ENCODE data around the gene NHERF1.
A peak's percentile ranks its signal among the peaks of the same experiment; 100 is the strongest.

Gene NHERF1

DNA sequence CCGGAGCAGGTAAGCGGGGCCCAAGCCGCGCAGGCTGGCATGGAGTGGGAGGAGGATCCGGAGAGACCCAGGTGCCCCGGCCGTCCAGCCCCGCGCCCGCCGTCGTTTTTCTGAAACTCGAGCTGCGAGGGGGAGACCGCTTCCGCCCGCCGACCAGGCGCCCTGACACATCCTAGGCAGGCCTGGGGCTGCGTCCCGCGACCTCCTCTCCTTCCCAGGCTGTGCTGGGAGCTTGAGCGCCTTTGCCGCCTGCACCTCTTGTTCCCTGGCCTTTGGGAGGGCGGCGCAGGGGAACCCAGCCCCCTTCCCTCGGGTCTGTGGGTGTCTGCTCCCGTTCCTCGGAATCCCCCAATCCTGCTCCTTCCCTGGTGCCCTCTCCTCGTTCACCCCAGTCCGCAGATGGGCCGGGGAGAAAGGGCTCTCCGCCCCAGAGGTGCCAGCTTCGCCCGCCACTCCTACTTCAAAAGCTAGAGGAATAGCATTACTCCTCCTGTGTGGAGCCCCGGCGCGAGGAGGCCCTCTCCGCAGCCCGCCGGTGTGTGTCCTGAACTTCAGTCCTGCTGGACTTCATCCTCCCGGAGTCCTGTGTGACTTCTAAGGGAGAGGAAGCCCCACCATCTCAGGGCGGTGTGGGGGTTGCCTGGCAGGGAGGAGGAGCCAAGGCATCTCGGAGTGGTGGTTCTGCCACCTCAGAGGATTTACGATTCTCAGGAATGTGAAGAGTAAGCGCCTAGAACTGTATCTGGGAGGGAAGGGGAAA, 1.0 kb downstream of the NHERF1 start:
- peak; percentile 57 for DNase-seq (ENCODE audit: low read depth, low spot score)

- no peak for DNase-seq (ENCODE audit: low read depth, low spot score)
Observed at GRCh38 chr17:74750039-74750326, 1.6 kb downstream of the NHERF1 start.

GRCh38 chr17:74750327-74751069, 2.1 kb downstream of the NHERF1 start:
- DNase-seq (ENCODE audit: low read depth, low spot score): peak; percentile 30

DNA sequence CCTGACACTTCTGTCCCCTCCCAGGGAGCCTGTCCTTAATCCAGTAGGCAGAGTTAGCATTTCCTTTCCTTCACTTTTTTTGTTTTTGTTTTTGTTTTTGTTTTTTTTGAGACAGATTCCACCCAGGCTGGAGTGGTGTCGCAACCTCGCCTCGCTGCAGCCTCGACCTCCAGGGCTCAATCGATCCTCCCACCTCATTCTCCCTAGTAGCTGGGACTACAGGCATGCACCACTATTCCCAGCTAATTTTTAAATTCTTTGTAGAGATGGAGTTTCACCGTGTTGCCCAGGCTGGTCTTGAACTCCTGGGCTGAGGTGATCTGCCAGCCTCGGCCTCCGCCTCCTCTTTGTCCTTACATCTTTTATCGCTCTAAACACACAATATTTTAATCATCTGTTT, 4.0 kb downstream of the NHERF1 start:
- peak; percentile 6 for DNase-seq (ENCODE audit: low read depth, low spot score)

DNA sequence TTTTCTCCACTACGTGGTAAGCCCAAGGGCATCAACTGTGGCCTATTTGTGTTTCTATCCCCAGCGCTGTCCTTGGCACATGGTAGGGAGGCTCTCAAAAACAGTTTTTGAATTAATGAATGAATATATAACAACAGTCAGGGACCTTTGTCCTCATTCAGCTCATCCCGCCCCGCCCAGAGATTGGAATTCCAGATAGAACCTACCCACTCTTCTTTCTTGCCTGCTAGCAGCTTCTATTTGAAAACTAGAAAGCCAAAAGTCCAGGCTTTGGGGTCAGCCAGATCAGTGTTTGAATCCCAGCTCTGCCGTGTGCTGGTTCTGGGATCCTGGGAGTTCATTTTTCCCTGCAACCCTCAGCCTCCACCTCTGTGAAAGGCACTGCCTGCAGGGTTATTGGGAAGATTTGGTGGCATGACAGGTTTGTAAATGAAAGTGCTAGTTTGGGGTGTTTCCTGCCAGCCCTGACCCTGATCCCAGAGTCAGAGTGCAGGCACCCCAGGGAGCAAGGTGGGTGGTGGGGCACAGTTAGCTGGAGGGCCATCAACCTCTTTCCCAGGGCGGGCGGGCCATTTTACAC, 4.5 kb downstream of the NHERF1 start:
- peak; percentile 31 for DNase-seq (ENCODE audit: low read depth, low spot score)

GRCh38 chr17:74754832-74755231, 6.4 kb downstream of the NHERF1 start:
- DNase-seq (ENCODE audit: low read depth, low spot score): peak; percentile 4

DNA sequence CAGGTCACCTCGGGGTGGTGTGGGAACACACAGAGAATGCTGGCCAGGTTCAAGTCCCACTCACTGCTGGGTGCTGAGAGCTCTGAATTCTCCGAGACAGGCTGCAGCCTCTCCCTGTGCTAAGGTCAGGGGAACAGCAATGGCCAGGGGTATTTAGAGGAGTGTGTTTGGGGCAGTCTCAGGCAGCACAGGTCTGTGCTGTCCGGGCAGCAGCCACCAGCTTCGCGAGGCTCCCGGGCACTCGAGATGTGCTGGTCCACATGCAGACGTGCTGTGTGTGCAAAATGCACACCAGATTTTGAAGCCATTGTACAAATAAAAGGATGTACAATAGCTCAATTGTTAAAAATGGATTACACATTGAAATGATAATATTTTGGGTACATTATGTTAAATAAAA, 7.1 kb downstream of the NHERF1 start:
- DNase-seq (ENCODE audit: low read depth, low spot score): peak; percentile 1

- DNase-seq (ENCODE audit: low read depth, low spot score): no peak
Observed at GRCh38 chr17:74756891-74757290, 8.5 kb downstream of the NHERF1 start.

DNA sequence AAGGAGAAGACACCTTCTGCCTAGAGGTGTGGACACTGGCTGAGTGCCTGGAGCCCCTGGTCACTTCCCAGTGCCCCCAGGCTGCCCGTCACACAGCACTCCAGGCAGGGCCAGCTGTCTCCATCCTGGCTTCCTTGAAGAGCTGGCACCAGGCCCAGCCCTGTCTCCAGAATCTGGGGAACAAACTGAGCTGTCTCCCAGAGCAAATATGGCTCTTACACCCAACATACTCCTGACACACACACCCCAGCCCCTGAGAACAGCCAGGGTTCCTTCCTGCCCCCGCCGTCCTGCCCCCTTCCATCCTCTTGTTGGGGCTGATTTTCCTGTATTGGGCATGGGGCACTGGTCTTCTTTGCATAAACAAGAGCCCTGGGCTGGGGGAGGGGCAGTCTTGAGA, 9.1 kb downstream of the NHERF1 start:
- DNase-seq (ENCODE audit: low read depth, low spot score): no peak

- DNase-seq (ENCODE audit: low read depth, low spot score): no peak
Observed at GRCh38 chr17:74757931-74758847, 9.8 kb downstream of the NHERF1 start.

GRCh38 chr17:74758848-74759168, 10.4 kb downstream of the NHERF1 start:
- DNase-seq (ENCODE audit: low read depth, low spot score): no peak

DNA sequence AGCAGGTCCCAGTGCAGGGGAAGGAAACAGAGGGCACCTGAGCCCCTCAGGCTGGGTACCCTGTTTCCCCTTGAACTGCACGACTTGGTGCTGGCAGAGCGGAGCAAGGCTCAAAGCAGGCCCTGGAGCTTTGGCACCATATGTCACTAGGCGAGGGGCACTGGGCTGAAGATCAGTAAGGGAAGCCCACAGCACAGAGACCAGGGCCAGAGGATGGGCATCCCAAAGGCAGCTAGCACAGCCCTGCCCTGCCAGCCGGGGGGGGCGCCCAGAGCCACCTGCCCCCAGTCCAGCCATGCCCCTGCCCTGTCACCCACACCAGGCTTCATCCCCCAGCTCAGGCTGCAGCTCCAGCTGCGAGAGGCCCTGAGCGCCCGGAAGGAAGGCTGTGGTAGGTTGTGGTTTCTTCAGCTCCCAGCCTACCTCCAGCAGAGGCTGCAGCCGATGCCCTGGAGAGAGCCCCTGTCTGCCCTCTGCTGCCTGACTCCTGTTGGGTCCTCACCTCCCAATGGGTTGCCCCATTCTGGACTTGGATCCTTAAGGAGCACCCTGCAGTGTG, 10.9 kb downstream of the NHERF1 start:
- no peak for DNase-seq (ENCODE audit: low read depth, low spot score)

DNA sequence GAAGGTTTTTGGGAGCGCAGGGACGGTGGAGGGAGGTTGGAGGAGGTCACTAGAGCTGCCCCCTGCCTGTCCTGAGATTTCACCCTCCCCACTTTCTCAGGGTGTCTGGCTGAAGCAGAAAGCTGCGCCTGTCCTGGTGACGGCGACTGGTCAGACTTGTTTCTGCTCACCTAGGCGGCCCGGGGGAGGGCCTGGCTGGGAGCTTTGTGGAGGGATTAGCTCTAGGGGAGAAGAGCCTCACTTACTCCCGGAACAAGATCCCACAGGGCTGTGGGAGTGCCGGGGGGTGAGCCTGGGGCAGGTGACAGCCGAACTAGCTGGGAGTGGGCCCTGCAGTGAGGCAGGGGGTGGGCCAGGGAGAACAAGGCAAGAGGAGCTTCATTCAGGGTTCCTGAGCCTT, 11.5 kb downstream of the NHERF1 start:
- peak; percentile 92 for DNase-seq (ENCODE audit: low read depth, low spot score)

DNA sequence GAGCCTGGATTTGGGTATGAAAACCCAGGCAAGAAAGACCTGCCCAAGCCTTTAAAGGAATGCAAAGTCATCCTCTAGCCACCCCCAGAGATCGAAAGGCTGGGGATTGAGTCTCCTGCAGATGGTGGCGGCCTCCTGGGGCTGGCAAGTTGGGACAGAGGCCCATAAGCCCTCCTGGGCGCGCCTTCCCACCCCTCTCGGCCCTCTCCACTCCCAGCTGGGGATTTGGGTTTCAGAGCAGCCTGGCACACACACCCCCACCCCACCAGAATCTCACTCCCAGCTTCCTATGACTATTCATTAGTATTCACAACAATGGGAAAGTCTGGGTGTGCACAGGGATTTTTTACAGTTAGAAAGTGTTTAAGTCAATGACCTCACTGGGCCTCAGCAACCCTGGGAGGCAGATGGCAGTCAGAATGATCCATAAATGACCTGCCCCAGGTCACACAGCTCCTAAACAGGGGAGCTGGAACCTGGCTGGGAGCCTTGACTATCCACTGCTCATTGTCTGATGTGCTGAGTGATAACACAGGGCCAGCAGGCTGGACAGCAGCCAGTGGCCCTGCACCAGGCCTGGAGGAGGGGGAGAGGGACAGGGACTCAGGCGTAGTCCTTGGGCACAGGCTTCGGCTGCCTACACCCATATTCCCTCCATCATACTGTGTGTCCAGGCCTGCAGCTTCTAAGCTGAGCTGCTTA, 12.1 kb downstream of the NHERF1 start:
- DNase-seq (ENCODE audit: low read depth, low spot score): peak; percentile 78

DNA sequence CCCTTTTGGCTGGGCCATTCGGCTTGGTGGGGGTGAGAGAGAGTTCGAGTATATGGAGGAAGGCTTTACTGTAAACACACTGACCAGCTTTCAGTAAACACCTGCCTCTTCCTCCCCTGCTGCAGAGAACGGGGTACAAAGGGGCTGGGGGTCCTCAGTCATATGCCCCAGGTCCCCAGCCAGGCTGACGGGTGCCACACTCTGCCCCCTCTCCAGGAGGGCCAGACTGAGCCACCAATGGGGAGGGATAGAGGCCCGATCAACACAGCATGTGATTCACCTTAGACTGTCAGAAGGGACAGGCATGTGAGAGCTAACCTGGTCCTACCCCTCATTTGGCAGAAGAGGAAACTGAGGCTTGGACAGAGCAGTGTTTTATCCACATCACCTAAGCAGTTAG, 13.0 kb downstream of the NHERF1 start:
- no peak for DNase-seq (ENCODE audit: low read depth, low spot score)

DNA sequence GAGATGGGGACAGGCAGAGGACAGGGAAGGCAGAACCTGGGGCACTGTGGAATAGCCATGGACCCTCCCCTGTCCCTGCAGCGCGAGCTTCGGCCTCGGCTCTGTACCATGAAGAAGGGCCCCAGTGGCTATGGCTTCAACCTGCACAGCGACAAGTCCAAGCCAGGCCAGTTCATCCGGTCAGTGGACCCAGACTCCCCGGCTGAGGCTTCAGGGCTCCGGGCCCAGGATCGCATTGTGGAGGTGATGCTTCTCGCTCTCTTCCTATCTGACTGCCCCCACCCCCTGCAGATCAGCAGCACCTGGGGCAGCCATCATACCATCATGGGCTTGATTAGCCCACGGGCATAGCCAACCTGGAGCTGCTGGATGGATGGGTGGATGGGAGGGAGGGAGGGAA, 13.5 kb downstream of the NHERF1 start:
- peak; percentile 1 for DNase-seq (ENCODE audit: low read depth, low spot score)

DNA sequence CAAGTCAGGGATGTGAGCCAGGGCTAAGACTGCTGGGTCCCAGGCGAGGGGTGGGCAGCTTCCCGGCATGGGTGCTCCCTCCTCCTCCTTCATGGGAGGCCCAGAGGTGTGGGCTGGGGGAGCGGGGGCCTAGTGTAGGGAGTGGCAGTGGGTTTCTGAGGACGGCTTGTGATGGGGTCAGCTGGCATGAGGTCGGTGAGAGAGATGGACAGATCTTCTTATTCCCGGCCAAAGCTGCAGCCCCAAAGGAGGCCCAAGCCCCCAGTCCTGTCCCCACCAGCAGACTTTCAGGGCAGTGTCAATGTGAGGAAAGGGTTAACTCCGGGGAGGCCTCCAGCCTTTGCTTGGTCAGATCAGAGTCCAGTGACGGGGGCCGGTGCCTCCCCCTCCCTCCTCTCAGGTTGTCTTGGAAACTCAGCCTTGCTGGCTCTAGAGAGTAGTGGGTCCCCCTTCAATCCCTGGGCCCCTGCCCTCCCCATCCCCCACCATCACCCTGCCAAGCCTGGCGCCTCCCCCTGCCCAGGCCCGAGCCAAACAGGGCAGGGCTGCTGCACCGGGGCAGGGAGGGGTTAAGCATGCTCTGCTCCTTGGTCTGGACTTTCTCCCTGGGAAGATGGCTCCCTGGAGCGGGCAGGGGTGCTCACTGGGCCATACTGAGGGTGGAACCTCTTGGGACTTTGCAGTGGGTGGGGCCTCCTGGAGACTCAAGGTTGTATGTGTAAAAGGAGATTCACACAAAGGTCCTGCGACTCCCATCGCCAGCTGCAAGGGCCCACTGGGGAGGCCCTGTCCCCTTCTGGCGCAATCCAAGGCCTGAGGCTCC, 15.3 kb downstream of the NHERF1 start:
- DNase-seq (ENCODE audit: low read depth, low spot score): peak; percentile 4

DNA sequence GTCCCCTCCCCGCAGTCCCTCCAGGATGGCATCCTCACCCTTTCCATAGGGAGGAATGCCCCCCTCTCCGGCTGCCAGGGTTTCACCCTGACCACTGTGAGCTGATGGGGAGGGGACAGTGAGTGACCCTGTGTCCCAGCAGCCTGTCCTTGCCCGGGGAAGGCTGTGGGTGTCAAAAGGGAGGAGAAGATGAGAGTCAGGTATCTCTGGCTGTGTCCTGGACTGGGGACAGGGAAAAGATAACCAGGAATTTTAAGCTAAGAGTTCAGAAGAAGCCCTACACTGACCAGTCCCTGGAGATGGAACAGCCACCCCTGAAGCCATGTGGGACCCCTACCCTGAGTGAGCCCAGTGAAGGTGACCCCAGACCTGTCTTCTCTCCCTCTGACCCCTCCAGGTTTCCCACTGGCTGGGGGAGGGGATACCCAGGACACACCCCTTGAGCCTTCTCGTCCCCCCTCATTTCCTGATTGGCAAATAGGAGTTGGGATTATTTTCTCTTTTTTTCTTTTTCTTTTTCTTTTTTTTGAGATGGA, 16.4 kb downstream of the NHERF1 start:
- DNase-seq (ENCODE audit: low read depth, low spot score): peak; percentile 1

GRCh38 chr17:74766413-74766812, 18.0 kb downstream of the NHERF1 start:
- DNase-seq (ENCODE audit: low read depth, low spot score): no peak

DNA sequence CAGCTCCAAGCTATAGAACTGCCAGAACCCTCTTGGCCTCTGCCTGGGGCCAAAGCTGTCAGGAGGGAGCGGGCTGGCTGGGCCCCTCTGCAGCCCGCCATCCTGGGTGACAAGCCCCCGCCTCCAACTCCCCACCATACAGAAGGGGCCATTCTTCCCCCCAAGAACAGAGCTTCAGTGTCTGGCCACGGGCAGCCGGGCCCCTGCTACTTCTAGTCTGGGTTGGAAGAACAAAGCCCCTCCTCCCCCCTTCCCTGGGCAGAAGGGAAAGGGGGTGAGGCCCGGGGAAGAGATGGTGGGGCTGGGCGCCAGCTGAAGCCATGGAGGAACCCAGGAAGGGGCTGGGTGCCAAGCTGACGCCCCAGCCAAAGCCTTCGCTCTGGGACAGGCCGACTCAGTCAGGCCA, 18.7 kb downstream of the NHERF1 start:
- DNase-seq (ENCODE audit: low read depth, low spot score): no peak
